Measurements from ENCODE around the gene GRIP1.

The GRIP1 gene

DNA sequence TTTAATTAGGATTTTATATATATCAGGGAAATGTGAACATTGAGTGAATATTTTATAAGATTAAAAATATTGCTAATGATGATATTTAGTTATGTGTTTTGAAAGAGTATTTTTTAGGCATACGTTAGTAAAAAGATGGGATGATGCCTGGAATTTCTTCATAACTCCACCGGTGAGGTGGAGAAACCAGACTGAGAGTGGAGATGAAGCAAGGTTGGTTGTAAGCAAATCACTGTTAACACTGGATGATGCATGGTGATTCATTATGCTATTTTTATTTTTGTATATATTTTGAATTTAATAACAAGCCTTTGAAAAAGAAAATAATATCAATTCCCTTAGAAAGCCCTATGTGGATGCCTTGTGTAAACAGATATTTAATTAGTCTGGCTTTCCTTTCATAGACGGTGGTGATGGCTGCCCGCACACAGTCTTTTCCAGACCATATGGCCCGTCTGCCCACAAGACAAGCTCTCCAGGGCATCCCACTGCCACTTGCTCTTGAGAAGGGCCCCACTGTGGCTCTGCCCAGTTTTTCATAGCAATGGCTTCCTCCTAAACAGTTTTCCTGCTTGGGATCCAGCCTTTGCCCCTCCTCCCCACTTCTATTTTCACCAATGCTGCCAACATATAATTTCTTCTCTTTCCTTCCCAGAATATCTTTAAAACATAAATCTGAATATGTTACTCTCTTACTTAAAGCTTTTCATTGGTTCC lies 281.1 kb downstream of the GRIP1 start:
- DNase-seq (ENCODE audit: low read depth): no peak
- TF ChIP-seq, protein P1, sequence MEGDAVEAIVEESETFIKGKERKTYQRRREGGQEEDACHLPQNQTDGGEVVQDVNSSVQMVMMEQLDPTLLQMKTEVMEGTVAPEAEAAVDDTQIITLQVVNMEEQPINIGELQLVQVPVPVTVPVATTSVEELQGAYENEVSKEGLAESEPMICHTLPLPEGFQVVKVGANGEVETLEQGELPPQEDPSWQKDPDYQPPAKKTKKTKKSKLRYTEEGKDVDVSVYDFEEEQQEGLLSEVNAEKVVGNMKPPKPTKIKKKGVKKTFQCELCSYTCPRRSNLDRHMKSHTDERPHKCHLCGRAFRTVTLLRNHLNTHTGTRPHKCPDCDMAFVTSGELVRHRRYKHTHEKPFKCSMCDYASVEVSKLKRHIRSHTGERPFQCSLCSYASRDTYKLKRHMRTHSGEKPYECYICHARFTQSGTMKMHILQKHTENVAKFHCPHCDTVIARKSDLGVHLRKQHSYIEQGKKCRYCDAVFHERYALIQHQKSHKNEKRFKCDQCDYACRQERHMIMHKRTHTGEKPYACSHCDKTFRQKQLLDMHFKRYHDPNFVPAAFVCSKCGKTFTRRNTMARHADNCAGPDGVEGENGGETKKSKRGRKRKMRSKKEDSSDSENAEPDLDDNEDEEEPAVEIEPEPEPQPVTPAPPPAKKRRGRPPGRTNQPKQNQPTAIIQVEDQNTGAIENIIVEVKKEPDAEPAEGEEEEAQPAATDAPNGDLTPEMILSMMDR (IDR thresholded peaks at IDR 0.05; ENCODE audit: insufficient read depth, low read depth, low read length, missing control alignments): no peak

DNA sequence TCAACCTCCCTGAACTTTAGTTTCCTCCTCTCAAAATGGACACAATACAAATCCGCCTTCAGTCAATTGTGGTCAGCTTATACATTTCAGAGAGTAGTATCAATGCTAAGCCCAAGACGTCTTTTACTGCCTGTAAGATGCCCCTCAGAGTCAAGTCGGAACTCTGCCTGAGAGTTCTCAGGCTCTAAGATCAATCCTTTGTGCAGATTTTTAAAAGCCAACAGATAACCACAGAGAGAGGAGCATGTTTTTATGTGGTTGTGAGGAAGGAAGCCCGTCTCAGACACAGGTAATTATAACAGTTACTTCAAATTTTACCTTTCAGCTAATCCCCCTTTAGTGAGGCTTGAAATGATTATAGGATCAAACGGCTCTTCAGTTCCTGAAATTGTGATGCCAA lies 285.0 kb downstream of the GRIP1 start:
- TF ChIP-seq, protein P1 (IDR thresholded peaks at IDR 0.05; ENCODE audit: insufficient read depth, low read depth, low read length, missing control alignments): no peak
- no peak for DNase-seq (ENCODE audit: low read depth)
- H3K4me3 ChIP-seq (ENCODE audit: low read depth, low read length): no peak overlapping the region

More for the DNA sequence above, 281.1 kb downstream of the GRIP1 start:
- H3K4me3 ChIP-seq (ENCODE audit: low read depth, low read length): no peak overlapping the region

DNA sequence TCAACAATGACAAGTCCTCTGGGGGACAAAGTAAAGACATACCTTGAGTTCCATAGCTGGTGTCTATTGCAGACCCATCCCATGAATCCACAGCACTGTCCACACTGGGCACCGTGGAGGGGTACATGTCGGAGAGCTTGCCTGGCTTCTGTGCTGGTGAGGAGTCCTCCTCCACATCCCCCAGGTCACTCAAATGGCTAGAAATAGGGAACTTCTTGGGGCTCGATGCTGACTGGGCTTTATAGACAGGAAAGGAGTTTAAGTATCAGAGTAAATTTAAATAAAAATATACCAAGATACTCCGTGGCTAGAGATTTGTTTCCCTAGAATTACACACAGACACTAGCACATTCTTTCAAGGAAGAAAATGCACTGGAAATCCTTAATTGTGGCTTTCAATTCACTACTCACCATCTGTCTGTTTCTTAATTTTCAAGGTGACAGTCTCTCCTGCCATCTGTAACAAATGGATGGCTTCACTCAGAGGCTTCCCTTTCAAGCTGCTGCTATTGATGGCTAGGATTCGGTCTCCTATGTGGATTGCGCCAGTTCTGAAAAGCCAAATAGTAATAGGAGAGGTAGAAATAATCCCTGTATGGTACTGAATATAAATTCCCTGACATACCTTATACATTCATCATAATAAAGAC lies 286.5 kb downstream of the GRIP1 start:
- TF ChIP-seq, protein P1 (IDR thresholded peaks at IDR 0.05; ENCODE audit: insufficient read depth, low read depth, low read length, missing control alignments): no peak
- H3K4me3 ChIP-seq (ENCODE audit: low read depth, low read length): no peak overlapping the region
- DNase-seq (ENCODE audit: low read depth): no peak

DNA sequence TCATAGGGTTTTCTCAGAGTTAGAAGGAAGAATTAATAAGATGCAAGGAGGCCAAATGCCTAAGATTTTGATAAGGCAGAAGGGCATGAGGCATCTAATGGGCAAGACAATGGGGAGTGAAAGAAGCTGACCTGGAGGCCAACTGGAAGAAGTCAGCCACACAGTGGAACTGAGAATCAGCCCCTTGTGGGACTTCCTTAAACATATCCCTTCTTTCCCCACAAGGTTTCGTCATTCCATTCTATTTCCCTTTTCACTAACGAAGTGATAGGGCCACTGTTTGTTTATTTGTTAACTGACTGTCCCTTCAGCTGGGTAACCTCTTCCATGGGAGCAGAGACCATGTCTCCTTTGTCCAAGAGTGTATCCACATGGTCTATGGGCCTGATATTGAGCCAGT lies 290.4 kb downstream of the GRIP1 start:
- TF ChIP-seq, protein P1 (IDR thresholded peaks at IDR 0.05; ENCODE audit: insufficient read depth, low read depth, low read length, missing control alignments): no peak
- no peak for DNase-seq (ENCODE audit: low read depth)
- H3K4me3 ChIP-seq (ENCODE audit: low read depth, low read length): no peak overlapping the region

DNA sequence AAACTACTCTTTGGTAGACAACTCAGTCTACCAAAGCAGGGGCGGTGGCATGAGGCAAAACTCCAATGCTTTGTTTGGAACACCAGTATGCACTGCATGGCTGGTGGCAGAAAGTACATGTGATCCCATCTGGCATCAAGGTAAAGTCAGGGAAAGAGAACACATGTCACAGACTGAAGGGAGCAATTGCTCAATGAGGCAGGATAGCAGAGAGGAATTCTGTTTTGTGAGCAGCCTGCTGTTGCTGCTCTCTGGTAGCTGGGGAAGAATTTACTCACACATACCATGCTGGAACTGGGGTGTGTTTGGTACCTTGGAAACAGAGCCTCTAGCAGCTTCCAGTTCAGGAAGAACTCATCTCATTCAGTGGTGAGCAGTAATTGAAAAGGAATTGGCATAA lies 291.8 kb downstream of the GRIP1 start:
- TF ChIP-seq, protein P1 (IDR thresholded peaks at IDR 0.05; ENCODE audit: insufficient read depth, low read depth, low read length, missing control alignments): no peak
- H3K4me3 ChIP-seq (ENCODE audit: low read depth, low read length): no peak overlapping the region
- DNase-seq (ENCODE audit: low read depth): no peak

DNA sequence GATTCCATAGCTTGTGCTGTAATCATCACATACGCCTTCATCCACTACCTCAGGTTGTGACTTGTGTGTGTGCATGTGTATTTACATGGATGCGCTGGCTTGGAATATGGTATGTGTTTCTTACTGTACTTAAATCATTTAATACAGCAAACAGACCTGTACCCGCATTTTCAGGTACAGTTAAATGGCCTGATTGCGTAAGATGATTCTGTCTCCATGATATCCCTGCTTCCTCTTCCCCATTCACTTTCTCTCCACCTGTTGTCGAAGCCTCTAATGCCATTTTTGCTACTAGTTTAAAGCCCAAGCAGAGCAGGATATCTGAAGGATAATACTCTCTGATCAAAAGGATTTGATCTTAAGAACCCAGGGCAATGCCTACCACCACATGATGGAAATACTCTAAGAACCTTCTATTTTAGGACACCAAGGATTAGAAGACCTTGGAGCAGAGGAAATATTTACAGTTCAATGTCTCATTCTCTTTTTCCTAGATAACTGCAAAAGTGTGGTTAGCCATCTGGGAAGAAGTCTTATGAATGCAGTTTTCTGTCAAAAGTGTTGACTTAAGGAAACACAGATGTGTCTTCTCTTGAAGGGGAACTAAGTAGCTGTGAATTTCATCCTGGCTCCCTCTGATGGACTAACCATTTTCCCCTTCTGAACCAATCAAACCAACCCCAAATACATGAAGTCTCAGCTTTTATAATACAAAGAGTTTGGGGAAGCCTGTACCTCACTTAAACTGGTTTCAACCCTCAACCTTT lies 297.9 kb downstream of the GRIP1 start:
- no peak for DNase-seq (ENCODE audit: low read depth)
- TF ChIP-seq, protein P1 (IDR thresholded peaks at IDR 0.05; ENCODE audit: insufficient read depth, low read depth, low read length, missing control alignments): no peak
- H3K4me3 ChIP-seq (ENCODE audit: low read depth, low read length): no peak overlapping the region
